ENCODE data around the gene FRMD4B. TPM values are rescaled to one million over a fixed set of nuclear protein-coding genes. Genes with fewer than 3 reads are reported as not detected.

The FRMD4B gene
- total RNA-seq = 47.2 and 67.5 TPM in 2 replicates

DNA sequence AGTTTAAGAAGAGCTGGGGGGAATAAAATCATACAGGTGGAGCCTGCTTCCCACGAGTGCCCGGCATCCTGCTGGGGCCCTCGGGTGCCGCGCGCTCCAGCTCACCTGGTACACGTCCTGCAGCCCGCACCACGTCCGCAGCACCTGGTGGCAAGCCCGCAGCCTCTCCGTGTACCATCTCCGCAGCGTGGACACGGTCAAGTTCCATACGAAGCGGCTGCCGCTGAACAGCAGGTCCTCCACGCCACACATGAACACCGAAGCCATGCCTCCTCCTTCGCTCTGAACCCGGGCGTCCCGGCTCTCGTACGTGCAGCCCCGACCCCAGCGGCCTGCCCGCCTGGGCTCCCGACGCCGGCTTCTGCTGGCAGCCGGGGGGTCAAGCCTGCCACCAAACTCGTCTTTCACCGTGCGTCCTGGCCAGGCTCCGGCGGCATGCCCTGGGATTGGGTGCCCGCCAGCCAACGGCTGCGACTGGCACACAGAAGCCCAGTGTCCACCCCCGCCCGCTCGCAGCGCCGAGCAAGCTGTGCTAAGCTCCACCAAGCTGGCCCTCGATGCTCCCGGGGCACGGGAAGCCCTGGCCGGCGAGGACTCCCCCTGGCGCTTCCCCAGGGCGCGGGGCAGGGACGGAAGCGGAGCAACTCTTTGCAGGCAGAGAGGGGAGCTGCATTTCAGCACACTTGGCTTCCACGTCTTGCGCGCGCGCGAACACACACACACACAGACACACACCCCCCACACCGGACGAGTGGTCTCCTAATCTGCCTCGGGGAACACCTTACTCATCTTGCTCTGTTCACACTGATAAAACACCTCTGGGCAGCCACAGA is at the start of gene FRMD4B:
FRMD4B (minus strand) TSS at position 366 of the 833 bp plus-strand sequence; CDS start at position 267, 99 bp downstream.

DNA sequence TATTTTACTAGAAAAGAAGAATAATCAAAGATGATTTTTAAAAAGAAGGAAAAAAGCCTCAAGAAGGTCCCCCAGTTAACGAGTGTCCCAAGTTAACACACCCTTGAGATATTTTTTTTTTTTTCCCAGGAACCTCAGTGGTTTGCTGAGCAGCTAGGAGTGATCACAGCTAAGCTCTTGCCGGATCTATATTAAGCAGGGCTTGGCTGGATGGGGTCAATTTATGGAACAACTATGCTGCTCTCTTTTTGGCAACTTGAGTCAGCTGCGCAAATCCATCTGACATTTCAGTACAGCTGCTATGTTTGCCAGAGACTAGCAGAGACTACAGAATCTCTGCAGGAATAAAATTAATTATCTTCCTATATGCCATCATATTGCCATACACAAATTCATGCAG is 263.5 kb downstream of the FRMD4B start, which contains the start of gene LMOD3:
LMOD3 (minus strand) TSS at position 193 of the 400 bp plus-strand sequence. CDS start 209 bp downstream, outside the sequence.

